ENCODE measurements around the gene ZNF91. TPM values are rescaled to one million over a fixed set of nuclear protein-coding genes. Genes with fewer than 3 reads are reported as not detected.

The ZNF91 gene
- polyA plus RNA-seq, 1 experiment, result 18.7 TPM

GRCh38 chr19:23318143-23318542 is 77.1 kb downstream of the ZNF91 start:
- ChIA-PET POLR2A (no interaction called here), CTCF (no interaction called here)
- Histone ChIP-seq H3K27me3 (ENCODE audit: control insufficient read depth, insufficient read depth, low read length) (no peaks in the 10 kb centered on the region), H3K27ac (ENCODE audit: low read depth, low read length) (no peak overlapping the region), H3K4me3 (ENCODE audit: low read depth, low read length) (no peak overlapping the region), H3K9me3 (ENCODE audit: control insufficient read depth, insufficient read depth, low read length) (peaks cover 11% of the 10 kb centered on the region)
- TF ChIP-seq, protein P1, sequence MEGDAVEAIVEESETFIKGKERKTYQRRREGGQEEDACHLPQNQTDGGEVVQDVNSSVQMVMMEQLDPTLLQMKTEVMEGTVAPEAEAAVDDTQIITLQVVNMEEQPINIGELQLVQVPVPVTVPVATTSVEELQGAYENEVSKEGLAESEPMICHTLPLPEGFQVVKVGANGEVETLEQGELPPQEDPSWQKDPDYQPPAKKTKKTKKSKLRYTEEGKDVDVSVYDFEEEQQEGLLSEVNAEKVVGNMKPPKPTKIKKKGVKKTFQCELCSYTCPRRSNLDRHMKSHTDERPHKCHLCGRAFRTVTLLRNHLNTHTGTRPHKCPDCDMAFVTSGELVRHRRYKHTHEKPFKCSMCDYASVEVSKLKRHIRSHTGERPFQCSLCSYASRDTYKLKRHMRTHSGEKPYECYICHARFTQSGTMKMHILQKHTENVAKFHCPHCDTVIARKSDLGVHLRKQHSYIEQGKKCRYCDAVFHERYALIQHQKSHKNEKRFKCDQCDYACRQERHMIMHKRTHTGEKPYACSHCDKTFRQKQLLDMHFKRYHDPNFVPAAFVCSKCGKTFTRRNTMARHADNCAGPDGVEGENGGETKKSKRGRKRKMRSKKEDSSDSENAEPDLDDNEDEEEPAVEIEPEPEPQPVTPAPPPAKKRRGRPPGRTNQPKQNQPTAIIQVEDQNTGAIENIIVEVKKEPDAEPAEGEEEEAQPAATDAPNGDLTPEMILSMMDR (IDR thresholded peaks at IDR 0.05; ENCODE audit: low read depth, low read length), result no peak
- no peak for DNase-seq (ENCODE audit: low read depth, low spot score)

DNA sequence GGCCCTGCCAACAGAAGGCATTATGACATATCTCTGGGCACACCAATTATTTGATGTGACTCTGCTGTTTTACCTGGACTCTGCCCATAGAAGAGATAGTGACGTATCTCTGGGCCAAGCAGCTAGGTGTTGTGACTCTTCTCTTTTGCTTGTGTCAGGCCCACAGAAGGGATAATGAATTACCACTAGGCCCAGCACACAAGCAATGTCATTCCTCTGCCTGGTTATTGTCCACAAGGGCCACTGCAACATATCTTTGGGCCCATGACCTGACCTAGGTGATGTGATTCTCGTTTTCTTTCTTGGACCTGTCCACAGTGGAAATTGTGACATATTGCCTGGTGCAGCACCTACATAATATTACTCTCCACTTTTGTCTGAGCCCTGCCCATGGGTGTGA is 80.0 kb downstream of the ZNF91 start:
- no peaks in the 10 kb centered on the region for H3K27me3 ChIP-seq (ENCODE audit: control insufficient read depth, insufficient read depth, low read length)
- CTCF ChIA-PET, result no interaction called here
- no peak overlapping the region for H3K27ac ChIP-seq (ENCODE audit: low read depth, low read length)
- TF ChIP-seq, protein P1 (IDR thresholded peaks at IDR 0.05; ENCODE audit: low read depth, low read length), result no peak
- peaks cover 11% of the 10 kb centered on the region for H3K9me3 ChIP-seq (ENCODE audit: control insufficient read depth, insufficient read depth, low read length)
- POLR2A ChIA-PET, result no interaction called here
- H3K4me3 ChIP-seq (ENCODE audit: low read depth, low read length), result no peak overlapping the region
- DNase-seq (ENCODE audit: low read depth, low spot score), result no peak

DNA sequence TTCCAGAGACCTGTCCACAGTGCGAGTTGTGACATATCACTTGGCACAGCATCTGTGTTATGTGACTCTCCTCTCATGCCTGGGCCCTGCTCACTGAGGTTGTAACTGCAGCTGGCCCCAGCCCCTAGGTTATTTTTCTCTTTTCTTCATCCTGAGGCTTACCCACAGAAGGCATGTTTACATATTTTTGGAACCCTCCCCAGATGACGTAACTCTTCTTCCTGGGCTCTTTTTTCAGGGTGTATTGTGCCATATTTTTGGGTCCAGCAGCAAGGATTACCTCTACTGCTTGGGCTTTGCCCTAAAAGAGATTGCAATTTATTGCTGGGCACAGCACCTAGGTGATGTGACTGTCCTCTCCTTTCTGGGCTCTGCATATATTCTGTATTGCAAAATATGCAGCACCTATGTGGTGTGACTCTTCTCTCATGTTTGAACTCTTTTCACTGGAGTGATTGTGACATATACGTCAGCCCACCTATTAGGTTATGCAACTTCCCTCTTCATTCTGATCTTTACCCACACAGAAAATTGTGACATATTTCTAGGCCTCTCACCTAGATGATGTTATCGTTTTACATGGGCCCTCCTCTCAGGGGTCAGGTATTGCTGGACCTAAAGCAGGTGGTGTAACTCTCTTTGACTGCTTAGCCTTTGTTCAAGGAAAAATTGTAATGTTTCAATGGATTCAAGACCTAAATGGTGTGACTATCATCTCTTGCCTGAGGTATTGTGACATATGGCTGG is 80.6 kb downstream of the ZNF91 start:
- peaks cover 11% of the 10 kb centered on the region for H3K9me3 ChIP-seq (ENCODE audit: control insufficient read depth, insufficient read depth, low read length)
- no peak for DNase-seq (ENCODE audit: low read depth, low spot score)
- no peaks in the 10 kb centered on the region for H3K27me3 ChIP-seq (ENCODE audit: control insufficient read depth, insufficient read depth, low read length)
- ChIA-PET CTCF (no interaction called here), POLR2A (no interaction called here)
- H3K4me3 ChIP-seq (ENCODE audit: low read depth, low read length), result no peak overlapping the region
- TF ChIP-seq, protein P1 (IDR thresholded peaks at IDR 0.05; ENCODE audit: low read depth, low read length), result no peak
- no peak overlapping the region for H3K27ac ChIP-seq (ENCODE audit: low read depth, low read length)

- ChIA-PET POLR2A (no interaction called here), CTCF (no interaction called here)
- TF ChIP-seq, protein P1 (IDR thresholded peaks at IDR 0.05; ENCODE audit: low read depth, low read length), result no peak
- Histone ChIP-seq H3K27me3 (ENCODE audit: control insufficient read depth, insufficient read depth, low read length) (no peaks in the 10 kb centered on the region), H3K9me3 (ENCODE audit: control insufficient read depth, insufficient read depth, low read length) (peaks cover 11% of the 10 kb centered on the region), H3K4me3 (ENCODE audit: low read depth, low read length) (no peak overlapping the region), H3K27ac (ENCODE audit: low read depth, low read length) (no peak overlapping the region)
- DNase-seq (ENCODE audit: low read depth, low spot score), result no peak
These were observed 82.1 kb downstream of the ZNF91 start for GRCh38 chr19:23313196-23313595.

GRCh38 chr19:23312515-23312914 is 82.8 kb downstream of the ZNF91 start:
- H3K27ac ChIP-seq (ENCODE audit: low read depth, low read length), result no peak overlapping the region
- H3K4me3 ChIP-seq (ENCODE audit: low read depth, low read length), result no peak overlapping the region
- peaks cover 8% of the 10 kb centered on the region for H3K9me3 ChIP-seq (ENCODE audit: control insufficient read depth, insufficient read depth, low read length)
- no peak for DNase-seq (ENCODE audit: low read depth, low spot score)
- ChIA-PET CTCF (no interaction called here), POLR2A (no interaction called here)
- TF ChIP-seq, protein P1 (IDR thresholded peaks at IDR 0.05; ENCODE audit: low read depth, low read length), result no peak
- H3K27me3 ChIP-seq (ENCODE audit: control insufficient read depth, insufficient read depth, low read length), result no peaks in the 10 kb centered on the region

All from AG04450 (cell line).